Stimulated activated CD4-positive, alpha-beta T cell treated with anti-CD3 and anti-CD28 coated beads, Interleukin-1b, Interleukin-23, amount 100 ng/mL, for 1 hour (primary cell): ENCODE results near the gene MBD3L5.
"Not testable (repeated sequence)": the region's sequence is repeated elsewhere in the genome, so short reads cannot be mapped to it uniquely, and the experiment has no call there.

Source experiments
- DNase-seq, 2 donors: peaks; one replicate each; pipeline ENCODE4 v3.0.0-alpha.2; 2020; ENCODE audit warnings: low read depth in 2 of 2

The MBD3L5 gene

DNA sequence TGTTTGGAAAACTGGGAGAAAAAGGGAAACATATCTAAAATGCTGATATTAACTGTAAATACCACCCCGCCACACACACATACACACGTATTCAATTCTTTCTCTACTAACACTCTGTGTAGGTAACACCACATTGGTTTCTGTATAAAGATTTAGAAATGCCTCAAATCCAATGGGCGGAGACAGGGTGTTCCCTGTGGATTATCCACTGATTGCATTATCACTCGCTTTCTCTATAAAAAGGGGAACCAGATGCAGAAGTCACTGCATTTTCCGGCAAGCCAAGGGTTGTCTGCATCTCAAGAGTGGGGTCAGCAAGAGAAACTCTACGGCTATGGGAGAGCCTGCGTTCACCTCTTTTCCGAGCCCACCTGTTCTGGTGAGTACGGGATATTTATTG, at the start of gene MBD3L5:
Gene MBD3L5 (plus strand): TSS at position 301 of the 400 bp plus-strand sequence. CDS start 34 bp downstream, at position 335.
- DNase-seq: not testable (repeated sequence)

DNA sequence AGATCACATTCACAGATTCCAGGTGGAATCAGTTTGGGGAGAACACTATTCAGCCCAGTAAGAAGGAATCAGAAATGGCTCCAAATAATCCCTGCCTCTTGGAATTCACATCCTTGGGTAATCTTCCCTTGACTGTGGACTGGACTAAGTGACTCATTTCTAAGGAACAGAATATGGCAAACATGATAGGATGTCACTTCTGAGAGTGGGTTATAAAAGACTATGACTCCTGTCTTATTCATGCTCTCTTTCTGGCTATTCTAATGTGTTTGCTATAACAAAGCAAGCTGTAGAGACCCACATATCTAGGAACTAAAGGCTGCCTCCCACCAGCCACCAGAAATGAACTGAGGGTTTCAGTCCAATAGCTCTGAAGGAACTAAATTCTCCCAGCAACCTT, 46.9 kb upstream of the MBD3L5 start:
- no peak for DNase-seq

DNA sequence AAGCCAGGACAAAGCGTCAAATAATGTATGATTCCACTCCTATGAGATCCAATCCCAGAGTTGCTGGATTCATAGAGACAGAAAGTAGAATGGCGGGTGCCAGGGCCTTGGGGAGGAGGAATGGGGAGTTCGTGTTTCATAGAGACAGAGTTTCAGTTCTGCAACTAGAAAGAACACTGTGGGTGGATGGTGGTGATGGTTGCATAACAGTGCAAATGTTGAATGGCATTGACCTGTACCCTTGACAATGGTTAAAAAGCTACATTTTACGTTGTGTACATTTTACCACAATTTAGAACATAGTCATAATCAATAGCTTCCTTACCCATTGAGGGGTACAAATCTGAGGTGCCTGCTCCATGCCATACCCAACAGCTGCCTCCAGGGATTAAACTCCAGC, 42.5 kb upstream of the MBD3L5 start:
- DNase-seq: no peak

DNA sequence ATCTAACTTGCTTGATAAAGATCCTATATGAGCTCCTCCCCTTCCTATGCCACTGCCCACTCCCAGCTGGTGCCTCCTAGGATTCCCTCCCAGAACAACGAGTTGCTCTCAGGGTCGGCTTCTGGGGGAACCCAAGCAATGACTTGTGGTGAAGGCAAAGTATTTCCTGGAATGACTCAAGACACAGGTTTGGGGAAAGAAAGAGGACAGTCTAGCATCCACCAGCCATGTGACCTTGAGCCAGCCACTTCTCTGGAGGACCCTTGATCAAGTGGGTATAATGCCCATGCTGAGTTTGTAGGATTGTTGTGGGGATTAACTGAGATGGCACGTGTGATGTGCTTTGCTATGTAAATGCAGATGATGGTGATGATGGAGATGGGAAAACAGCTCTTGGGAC, 42.1 kb upstream of the MBD3L5 start:
- no peak for DNase-seq

DNA sequence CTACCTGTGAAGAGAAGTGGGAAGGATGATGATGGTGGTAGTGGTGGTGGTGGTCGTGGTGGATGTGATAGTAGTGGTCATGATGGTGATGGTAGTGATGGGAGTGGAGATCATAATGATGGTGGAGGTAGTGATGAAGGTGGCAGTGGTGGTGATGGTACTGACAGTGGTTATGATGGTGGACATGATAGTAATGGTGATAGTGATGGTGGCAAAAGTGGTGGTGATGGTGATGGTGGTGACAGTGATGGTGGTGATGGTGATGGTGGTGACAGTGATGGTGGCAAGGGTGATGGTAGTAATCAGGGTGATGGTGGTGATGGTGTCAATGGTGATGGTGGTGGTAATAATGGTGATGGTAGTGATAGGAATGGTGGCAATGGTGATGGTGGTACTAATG, 35.3 kb upstream of the MBD3L5 start:
- no peak for DNase-seq

DNA sequence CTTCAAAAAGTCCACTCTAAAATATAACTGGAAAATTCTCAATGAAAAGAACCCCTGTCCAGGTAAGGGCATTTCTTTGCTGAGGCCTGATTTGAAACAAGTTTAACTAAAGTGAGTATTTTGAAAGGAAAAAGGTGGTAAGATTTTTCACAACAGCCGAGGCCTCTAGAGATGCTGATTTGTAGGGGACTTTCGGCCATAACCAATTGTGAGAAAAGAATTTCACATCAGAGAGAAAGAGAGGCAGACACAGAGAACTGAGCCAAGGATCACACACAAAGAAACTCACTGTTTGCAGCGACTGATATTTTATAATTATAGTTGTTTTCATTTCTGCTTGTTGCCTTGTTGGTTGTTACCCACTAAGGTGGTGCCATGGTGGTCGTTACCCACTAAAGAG, 33.6 kb upstream of the MBD3L5 start:
- DNase-seq: no peak

DNA sequence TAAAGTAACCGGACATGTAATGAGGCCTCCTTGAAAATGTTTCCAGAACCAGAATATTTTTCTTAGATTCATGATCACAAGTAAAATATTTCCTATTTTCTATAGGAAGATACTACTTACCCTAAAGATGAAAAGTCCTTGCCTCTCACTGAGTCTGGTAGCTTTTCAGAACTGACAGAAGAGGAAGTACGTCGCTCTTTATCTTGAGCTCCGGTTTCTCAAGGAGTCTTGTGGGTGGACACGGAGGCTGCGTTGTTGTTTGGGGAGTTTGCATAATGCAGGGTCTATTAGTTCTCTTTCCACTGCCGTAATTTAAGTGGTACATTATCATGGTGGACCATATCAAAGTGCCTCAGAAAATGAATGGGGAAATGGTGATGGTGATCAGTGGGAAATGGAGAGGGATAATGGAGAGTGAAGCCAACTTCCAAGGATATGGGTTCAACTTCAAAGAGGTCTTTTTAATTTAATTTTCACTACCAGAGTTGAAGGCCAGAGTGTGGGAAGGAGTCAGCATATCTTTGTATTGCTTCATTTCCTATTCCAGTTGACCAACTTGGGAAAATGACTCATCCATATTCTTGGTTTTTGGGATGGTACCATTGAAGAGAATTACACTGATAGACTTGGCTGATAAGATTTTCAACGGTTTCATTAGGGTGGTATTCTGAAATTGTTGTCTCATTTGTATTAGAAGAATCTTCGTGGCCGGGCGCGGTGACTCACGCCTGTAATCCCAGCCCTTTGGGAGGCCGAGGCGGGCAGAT, 32.5 kb upstream of the MBD3L5 start:
- no peak for DNase-seq

DNA sequence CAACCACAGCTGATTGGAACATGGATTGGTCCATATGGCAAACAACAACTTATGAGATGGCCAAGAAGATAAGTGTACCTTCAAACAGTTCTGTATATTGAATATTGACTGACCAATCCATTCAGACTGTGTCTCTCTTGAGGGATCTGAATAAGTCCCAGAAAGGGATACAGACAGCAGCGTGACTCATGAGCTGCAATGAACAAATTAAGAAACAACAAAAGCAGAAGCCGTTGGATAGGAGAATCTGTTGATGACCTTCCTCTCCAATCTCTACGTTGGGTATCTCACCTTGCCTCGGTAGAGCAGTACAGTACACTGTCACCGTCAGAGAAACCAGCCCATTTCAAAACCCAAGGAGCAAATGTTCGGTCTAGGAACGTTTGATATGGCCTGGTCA, 30.4 kb upstream of the MBD3L5 start:
- no peak for DNase-seq

DNA sequence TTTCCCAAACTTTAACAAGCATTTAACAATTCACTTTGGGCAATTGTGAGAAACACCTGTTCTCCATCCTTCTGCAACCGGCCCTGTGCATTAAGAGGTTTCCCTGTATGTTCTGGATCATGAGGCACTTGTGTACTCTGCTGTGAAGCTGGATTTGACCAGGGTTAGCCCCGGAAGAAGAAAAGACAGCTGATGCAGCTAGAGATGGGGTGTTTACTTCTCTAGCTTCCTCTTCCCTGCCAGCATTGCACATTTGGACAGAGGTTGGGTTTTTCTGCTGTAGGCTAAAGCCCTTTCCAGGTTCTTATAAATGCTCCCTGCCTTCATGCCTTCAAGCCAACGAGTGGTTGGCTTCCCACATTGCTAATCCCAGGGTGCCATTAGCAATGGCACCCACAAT, 30.0 kb upstream of the MBD3L5 start:
- DNase-seq: no peak

DNA sequence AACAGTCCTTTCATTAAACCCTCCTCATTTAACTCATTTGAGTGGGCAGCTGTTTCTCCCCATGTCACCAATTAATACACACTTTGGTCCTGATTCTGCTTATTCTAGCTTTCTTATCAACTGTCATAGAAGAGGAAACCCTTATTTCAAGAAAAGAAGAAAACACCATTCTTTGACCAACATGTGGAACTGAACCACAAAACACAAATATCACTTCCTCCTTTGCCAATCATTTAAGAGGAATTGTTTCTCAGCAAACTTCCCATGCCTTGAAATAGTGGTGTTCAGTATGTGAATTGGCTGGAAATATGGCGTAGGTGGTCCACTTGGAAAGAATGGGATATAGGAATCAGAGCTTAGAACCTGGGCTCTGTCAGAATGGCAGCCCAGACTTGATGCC, 29.6 kb upstream of the MBD3L5 start:
- DNase-seq: no peak

DNA sequence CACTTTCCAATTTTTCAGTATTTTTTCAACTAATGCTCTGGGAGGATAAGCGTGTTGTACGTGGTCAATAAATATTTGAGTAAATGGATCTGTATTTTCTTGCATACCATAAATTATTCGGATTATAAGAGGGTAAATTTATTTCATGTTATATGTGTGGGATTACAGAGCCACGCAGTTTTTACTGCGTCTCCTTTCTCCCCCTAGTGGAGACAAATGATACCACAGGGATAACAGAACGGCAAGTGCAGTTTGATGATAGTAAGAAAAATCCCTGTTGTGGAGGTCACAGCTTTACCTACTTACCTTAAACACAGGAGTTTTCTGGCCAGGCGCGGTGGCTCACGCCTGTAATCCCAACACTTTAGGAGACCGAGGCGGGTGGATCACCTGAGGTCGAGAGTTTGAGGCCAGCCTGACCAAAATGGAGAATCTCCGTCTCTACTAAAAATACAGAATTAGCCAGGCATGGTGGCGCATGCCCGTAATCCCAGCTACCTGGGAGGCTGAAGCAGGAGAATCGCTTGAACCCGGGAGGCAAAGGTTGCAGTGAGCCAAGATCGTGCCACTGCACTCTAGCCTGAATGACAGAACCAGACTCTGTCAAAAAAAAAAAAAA, 26.0 kb upstream of the MBD3L5 start:
- DNase-seq: no peak

DNA sequence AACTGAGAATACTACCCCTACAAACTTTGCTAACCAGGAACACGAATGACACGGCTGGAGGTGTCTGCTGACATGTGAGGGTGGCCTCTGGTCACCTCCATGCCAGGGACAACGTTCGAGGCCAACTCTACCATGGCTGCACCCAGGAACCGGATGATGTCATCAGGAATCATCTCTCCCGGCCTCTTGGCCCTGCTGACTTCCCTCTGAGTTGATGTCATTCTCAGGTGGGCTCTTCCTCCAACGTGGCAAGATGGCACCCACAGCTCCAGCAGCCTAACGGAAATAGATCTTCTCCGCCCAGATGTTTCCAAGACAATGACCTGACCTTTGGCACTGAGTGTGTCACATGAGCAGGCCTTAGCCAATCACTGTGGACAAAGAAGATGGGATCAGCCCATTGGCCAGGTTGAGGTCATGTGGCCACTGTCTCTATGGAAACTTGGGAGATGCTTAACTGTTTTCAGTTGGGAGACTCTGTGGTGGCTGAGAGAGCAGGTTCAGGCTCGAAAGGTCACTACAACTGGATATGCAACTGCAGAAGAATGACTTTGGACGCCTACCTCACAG, 24.2 kb upstream of the MBD3L5 start:
- DNase-seq: no peak

DNA sequence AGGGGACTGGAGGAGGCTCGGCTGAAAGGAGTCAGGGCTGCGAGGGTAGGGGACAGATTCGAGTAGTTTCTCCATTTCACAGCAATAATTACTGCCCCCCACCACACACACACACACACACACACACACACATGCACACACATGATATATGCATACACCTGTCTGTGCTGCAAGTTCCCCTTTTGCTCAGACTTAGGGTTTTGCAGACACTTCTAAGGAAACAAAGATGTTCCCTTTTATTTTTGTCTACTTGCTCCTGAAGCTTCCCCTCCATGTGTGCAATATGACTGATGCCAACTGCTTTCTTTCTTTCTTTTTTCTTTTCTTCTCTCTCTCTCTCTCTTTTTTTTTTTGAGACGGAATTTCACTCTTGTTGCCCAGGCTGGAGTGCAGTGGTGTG, 22.5 kb upstream of the MBD3L5 start:
- DNase-seq: no peak

DNA sequence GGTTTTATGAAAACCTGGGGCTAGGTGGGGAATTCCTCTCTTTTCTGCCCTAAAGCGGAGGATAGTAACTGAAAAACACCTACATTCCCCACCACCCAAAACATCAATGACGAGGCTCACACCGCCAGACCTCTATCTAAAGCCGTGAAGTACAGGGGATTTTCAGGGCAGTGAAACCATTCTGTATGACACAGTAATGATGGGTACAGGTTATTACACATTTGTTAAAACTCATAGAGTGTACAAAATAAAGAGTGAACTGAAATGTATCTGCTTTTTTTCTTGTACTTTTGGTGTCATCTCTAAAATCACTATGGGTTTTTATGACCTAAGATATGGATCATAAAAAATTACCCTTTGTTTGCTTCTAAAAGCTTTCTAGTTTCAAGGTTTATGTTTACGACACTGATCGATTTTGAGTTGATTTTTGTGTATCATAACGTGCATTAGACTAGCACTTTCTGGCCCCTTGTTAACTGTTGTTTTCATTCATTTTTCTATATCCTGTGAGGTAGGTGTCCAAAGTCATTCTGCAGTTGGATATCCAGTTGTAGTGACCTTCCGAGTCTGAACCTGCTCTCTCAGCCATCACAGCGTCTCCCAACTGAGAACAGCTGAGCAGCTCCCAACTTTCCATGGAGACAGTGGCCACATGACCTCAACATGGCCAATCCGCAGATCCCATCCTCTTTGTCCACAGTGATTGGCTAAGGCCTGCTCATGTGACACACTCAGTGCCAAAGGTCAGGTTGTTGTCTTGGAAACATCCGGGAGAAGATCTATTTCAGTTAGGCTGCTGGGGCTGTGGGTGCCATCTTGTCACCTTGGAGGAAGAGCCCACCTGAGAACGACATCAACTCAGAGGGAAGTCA, 19.4 kb upstream of the MBD3L5 start:
- DNase-seq: no peak

DNA sequence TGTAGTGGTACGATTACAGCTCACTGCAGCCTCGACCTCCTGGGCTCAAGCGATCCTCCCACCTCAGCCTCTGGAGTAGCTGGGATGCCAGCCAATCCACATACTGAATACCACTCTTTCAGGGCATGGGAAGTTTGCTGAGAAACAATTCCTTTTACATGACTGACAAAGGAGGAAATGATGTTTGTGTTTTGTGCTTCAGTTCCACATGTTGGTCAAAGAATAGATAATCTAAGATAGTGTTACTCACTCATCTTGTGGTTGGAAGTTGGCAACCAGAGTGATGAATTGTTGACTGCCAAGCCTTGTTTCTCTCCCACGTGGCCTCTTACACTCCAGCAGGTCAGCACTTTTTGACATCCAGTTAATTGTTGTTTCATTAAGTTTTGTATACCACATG, 16.7 kb upstream of the MBD3L5 start:
- no peak for DNase-seq

DNA sequence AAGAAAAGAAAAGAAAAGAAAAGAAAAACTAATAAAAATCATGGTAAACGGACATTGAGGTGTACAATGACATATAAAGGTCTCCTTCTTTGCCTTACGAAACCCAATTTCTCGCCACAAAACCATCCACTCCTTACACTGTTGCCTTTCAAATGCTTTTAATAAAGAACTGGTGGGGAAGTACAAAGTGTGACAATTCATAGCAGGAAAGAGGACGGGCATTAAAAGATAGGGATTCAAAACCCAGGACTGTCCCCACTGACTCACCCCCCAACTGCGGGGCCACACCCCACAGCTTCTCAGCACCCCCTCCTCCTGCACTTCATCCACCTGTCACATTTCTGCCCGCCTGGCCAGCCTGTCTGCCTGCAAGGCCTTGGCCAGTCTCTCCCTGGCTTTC, 11.6 kb upstream of the MBD3L5 start:
- DNase-seq: no peak

DNA sequence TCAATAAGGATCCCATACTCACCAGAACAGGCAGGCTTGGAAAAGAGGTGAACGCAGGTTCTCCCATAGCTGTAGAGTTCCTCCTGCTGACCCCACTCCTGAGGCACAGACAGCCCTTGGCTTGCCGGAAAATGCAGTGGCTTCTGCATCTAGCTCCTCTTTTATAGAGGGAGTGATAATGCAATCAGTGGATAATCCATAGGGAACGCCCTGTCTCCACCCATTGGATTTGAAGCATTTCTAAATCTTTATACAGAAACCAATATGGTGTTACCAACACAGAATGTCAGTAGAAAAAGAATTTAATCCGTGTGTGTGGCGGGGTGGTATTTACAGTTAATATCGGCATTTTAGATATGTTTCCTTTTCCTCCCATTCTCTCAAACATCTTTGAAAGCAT, 9.0 kb upstream of the MBD3L5 start, which contains the start of gene MBD3L2B:
Gene MBD3L2B (minus strand): TSS at position 101 of the 400 bp plus-strand sequence. CDS start 34 bp downstream, at position 67.
- DNase-seq: not testable (repeated sequence)

DNA sequence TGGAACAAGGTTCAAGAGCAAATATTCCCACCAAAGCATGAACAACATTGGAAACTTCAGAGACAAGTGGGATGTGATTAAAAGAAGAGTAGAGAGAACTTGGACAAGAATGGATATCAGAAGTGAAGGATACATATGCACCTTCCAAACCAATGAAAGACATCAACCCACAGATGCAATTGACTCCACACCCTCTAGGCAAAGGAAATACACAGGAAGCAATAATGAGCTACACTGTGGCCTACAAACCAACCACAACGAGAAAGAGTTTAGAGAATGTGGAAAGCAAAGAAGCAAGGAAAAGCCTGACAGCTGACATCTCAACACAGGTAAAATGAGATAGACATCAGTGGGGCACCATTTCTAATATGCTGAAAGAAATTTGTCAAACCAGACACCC, 1.6 kb upstream of the MBD3L5 start:
- not testable (repeated sequence) for DNase-seq

DNA sequence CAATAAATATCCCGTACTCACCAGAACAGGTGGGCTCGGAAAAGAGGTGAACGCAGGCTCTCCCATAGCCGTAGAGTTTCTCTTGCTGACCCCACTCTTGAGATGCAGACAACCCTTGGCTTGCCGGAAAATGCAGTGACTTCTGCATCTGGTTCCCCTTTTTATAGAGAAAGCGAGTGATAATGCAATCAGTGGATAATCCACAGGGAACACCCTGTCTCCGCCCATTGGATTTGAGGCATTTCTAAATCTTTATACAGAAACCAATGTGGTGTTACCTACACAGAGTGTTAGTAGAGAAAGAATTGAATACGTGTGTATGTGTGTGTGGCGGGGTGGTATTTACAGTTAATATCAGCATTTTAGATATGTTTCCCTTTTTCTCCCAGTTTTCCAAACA, 9.7 kb downstream of the MBD3L5 start, which contains the start of gene MBD3L4:
Gene MBD3L4 (minus strand): TSS at position 101 of the 400 bp plus-strand sequence. CDS start 35 bp downstream, at position 66.
- not testable (repeated sequence) for DNase-seq

DNA sequence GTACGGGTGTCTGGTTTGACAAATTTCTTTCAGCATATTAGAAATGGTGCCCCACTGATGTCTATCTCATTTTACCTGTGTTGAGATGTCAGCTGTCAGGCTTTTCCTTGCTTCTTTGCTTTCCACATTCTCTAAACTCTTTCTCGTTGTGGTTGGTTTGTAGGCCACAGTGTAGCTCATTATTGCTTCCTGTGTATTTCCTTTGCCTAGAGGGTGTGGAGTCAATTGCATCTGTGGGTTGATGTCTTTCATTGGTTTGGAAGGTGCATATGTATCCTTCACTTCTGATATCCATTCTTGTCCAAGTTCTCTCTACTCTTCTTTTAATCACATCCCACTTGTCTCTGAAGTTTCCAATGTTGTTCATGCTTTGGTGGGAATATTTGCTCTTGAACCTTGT, 11.2 kb downstream of the MBD3L5 start:
- not testable (repeated sequence) for DNase-seq

DNA sequence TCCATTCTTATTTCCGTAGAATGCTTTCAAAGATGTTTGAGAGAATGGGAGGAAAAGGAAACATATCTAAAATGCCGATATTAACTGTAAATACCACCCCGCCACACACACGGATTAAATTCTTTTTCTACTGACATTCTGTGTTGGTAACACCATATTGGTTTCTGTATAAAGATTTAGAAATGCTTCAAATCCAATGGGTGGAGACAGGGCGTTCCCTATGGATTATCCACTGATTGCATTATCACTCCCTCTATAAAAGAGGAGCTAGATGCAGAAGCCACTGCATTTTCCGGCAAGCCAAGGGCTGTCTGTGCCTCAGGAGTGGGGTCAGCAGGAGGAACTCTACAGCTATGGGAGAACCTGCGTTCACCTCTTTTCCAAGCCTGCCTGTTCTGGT, 18.6 kb downstream of the MBD3L5 start, which contains the start of gene MBD3L2:
Gene MBD3L2 (plus strand): TSS at position 301 of the 400 bp plus-strand sequence. CDS start 53 bp downstream, at position 354.
- not testable (repeated sequence) for DNase-seq

DNA sequence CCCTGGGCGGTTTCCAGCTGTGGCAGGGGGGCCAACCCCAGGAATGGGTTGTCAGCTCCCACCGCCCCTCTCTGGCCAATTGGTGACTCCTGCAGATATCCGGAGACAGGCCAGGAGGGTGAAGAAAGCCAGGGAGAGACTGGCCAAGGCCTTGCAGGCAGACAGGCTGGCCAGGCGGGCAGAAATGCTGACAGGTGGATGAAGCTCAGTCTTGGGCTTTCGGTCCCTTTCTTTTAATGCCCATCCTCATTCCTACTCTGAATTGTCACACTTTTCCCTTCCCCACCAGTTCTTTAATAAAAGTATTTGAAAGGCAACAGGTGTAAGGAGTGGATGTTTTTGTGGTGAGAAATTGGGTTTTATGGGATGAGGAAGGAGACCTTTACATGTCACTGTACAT, 21.0 kb downstream of the MBD3L5 start:
- not testable (repeated sequence) for DNase-seq
